HFF-Myc (cell line): Measurements from ENCODE around the gene MBD2.
"Not testable (repeated sequence)": the region's sequence is repeated elsewhere in the genome, so short reads cannot be mapped to it uniquely, and the experiment has no call there.

ENCODE experiments used
- DNase-seq: peaks from one replicate; pipeline ENCODE4 v3.0.0-alpha.2; 2011; ENCODE audit warnings: low read depth; ENCODE audit errors: extremely low read depth
- H3K4me3 ChIP-seq: replicated peaks from 2 replicates; pipeline ENCODE4 v1.5.1; 2011; ENCODE audit warnings: low read depth, mild to moderate bottlenecking, control low read depth, low read length
- CTCF ChIP-seq: IDR thresholded peaks from 2 replicates; pipeline ENCODE4 v1.5.1; 2012; ENCODE audit warnings: mild to moderate bottlenecking, low read depth, low read length, control low read depth; ENCODE audit errors: missing control alignments

The MBD2 gene

GRCh38 chr18:54215069-54215468 is 9.4 kb downstream of the MBD2 start:
- TF ChIP-seq CTCF: no peak
- H3K4me3 ChIP-seq: no peak overlapping the region
- no peak for DNase-seq

GRCh38 chr18:54210463-54210862 is 14.0 kb downstream of the MBD2 start:
- no peak for TF ChIP-seq CTCF
- no peak overlapping the region for H3K4me3 ChIP-seq
- DNase-seq: no peak

GRCh38 chr18:54209471-54210180 is 14.8 kb downstream of the MBD2 start:
- no peak for DNase-seq
- no peak for TF ChIP-seq CTCF
- no peak overlapping the region for H3K4me3 ChIP-seq

GRCh38 chr18:54206447-54206846 is 18.0 kb downstream of the MBD2 start:
- H3K4me3 ChIP-seq: no peak overlapping the region
- DNase-seq: no peak
- no peak for TF ChIP-seq CTCF

GRCh38 chr18:54205959-54206358 is 18.5 kb downstream of the MBD2 start:
- H3K4me3 ChIP-seq: no peak overlapping the region
- TF ChIP-seq CTCF: no peak
- DNase-seq: no peak

- not testable (repeated sequence) for H3K4me3 ChIP-seq, DNase-seq
These were observed 19.0 kb downstream of the MBD2 start for GRCh38 chr18:54205448-54205847.

- no peak for TF ChIP-seq CTCF
- no peak overlapping the region for H3K4me3 ChIP-seq
- no peak for DNase-seq
These were observed 19.6 kb downstream of the MBD2 start for GRCh38 chr18:54204883-54205282.
